ENCODE results near the gene HSBP1.

DNA sequence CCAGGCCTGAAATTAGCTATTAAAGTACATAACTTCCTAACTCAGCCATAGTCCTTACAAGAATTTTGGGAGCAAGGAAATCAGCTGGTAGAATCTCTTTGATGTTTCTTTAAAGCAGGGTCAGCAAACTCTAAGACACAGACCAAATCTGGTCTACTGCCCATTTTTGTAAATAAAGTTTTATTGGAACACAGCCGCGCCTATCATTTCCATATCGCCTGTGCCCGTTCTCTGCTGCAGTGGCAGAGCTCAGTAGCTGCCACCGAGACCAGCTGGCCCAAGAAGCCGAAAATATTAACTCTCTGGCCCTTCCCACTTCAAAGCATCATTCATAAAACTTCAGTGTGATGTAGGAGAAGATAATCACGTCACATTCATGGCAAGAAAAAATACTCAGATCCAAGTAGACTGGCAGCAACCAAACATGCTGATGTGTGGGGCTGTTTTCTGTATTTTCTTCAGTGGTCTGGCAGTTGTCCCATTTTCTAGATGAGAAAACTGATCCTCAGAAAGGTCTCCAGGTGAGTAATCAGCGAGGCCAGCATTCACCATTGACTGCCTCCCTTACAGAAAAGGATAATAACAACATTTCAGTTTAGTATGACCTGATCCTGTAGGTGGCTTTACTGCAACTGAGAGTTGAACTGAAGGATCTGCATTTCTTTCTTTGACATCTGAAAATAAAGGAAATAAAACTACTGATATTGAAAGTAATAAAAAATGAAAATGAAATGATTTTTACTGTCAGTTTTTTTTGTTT, 18.0 kb upstream of the HSBP1 start:
- TF ChIP-seq ZNF396 (CRISPR knock-in tag; IDR thresholded peaks at IDR 0.05; ENCODE audit: borderline replicate concordance) (no peak), ESRRA (CRISPR knock-in tag; IDR thresholded peaks at IDR 0.05; ENCODE audit: borderline replicate concordance) (no peak), GTF2I (CRISPR knock-in tag; conservative IDR thresholded peaks at IDR 0.05) (no peak), NR2C2 (CRISPR knock-in tag; IDR thresholded peaks at IDR 0.05) (no peak), ZBTB21 (CRISPR knock-in tag; IDR thresholded peaks at IDR 0.05; ENCODE audit: borderline replicate concordance) (no peak), TCF7 (CRISPR knock-in tag; IDR thresholded peaks at IDR 0.05; ENCODE audit: low read depth) (no peak), CREB1 (CRISPR knock-in tag; IDR thresholded peaks at IDR 0.05) (no peak), ETV6 (CRISPR knock-in tag; IDR thresholded peaks at IDR 0.05) (no peak), IRF1 (CRISPR knock-in tag; IDR thresholded peaks at IDR 0.05) (no peak), JAZF1 (CRISPR knock-in tag; IDR thresholded peaks at IDR 0.05) (no peak), SP1 (CRISPR knock-in tag; conservative IDR thresholded peaks at IDR 0.05) (no peak)
- TF ChIP-seq, protein P1, sequence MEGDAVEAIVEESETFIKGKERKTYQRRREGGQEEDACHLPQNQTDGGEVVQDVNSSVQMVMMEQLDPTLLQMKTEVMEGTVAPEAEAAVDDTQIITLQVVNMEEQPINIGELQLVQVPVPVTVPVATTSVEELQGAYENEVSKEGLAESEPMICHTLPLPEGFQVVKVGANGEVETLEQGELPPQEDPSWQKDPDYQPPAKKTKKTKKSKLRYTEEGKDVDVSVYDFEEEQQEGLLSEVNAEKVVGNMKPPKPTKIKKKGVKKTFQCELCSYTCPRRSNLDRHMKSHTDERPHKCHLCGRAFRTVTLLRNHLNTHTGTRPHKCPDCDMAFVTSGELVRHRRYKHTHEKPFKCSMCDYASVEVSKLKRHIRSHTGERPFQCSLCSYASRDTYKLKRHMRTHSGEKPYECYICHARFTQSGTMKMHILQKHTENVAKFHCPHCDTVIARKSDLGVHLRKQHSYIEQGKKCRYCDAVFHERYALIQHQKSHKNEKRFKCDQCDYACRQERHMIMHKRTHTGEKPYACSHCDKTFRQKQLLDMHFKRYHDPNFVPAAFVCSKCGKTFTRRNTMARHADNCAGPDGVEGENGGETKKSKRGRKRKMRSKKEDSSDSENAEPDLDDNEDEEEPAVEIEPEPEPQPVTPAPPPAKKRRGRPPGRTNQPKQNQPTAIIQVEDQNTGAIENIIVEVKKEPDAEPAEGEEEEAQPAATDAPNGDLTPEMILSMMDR (IDR thresholded peaks at IDR 0.05) = no peak
- TF ChIP-seq, protein P2, sequence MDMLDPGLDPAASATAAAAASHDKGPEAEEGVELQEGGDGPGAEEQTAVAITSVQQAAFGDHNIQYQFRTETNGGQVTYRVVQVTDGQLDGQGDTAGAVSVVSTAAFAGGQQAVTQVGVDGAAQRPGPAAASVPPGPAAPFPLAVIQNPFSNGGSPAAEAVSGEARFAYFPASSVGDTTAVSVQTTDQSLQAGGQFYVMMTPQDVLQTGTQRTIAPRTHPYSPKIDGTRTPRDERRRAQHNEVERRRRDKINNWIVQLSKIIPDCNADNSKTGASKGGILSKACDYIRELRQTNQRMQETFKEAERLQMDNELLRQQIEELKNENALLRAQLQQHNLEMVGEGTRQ (CRISPR knock-in tag; IDR thresholded peaks at IDR 0.05) = no peak

All from WTC11 (cell line).